HG03520 (cell line): ENCODE measurements around the gene DUOXA2.
"Not testable (repeated sequence)": the region's sequence is repeated elsewhere in the genome, so short reads cannot be mapped to it uniquely, and the experiment has no call there.

Experiments
- ATAC-seq: cut with Tn5 transposase; IDR thresholded peaks from one replicate; pipeline ENCODE4 v1.9.1; 2021; ENCODE audit warnings: mild to moderate bottlenecking, moderate library complexity; ENCODE audit not compliant: unreplicated experiment

The DUOXA2 gene

GRCh38 chr15:45094358-45094730 lies 19.8 kb upstream of the DUOXA2 start:
- ATAC-seq: no peak

- ATAC-seq: no peak
Observed at GRCh38 chr15:45095661-45096060, 18.5 kb upstream of the DUOXA2 start.

GRCh38 chr15:45097466-45097865 lies 16.7 kb upstream of the DUOXA2 start:
- no peak for ATAC-seq

GRCh38 chr15:45099549-45100165 lies 14.5 kb upstream of the DUOXA2 start:
- ATAC-seq: no peak

GRCh38 chr15:45100884-45101625 lies 13.1 kb upstream of the DUOXA2 start:
- ATAC-seq: no peak

- ATAC-seq: no peak
Observed at GRCh38 chr15:45101749-45102148, 12.4 kb upstream of the DUOXA2 start.

GRCh38 chr15:45102226-45102625 lies 11.9 kb upstream of the DUOXA2 start:
- no peak for ATAC-seq

- not testable (repeated sequence) for ATAC-seq
Observed at GRCh38 chr15:45104170-45104569, 10.0 kb upstream of the DUOXA2 start.

- ATAC-seq: no peak
Observed at GRCh38 chr15:45105586-45105985, 8.5 kb upstream of the DUOXA2 start.

- ATAC-seq: no peak
Observed at GRCh38 chr15:45106002-45106790, 7.9 kb upstream of the DUOXA2 start.

- no peak for ATAC-seq
Observed at GRCh38 chr15:45107941-45108630, 6.0 kb upstream of the DUOXA2 start.

- ATAC-seq: no peak
Observed at GRCh38 chr15:45110256-45110820, 3.8 kb upstream of the DUOXA2 start.

- ATAC-seq: no peak
Observed at GRCh38 chr15:45111390-45112142, 2.6 kb upstream of the DUOXA2 start.

- ATAC-seq: no peak
Observed at GRCh38 chr15:45112143-45112590, 2.0 kb upstream of the DUOXA2 start.

- no peak for ATAC-seq
Observed at GRCh38 chr15:45112591-45113379, 1.3 kb upstream of the DUOXA2 start.

- no peak for ATAC-seq
Observed at GRCh38 chr15:45113380-45113990, 641 bp upstream of the DUOXA2 start.

GRCh38 chr15:45114751-45115085 lies 592 bp downstream of the DUOXA2 start:
- no peak for ATAC-seq

- no peak for ATAC-seq
Observed at GRCh38 chr15:45115312-45115820, 1.2 kb downstream of the DUOXA2 start.

- ATAC-seq: no peak
Observed at GRCh38 chr15:45116006-45116481, 1.9 kb downstream of the DUOXA2 start.
